Dendritic cell treated with granulocyte-macrophage colony-stimulating factor and Interleukin-4, amounts not matched to agents 40 ng/mL and 50 ng/mL, for 4 days (primary cell): ENCODE measurements around the gene PLEKHJ1.
"Not testable (repeated sequence)": the region's sequence is repeated elsewhere in the genome, so short reads cannot be mapped to it uniquely, and the experiment has no call there.

Source experiments
- H3K27ac Mint-ChIP-seq: one replicate; pipeline ENCODE4 v1.8.0; 2022; ENCODE audit warnings: mild to moderate bottlenecking, mixed read lengths
- H3K27me3 Mint-ChIP-seq: one replicate; pipeline ENCODE4 v1.8.0; 2022; ENCODE audit warnings: mild to moderate bottlenecking, mixed read lengths
- H3K36me3 Mint-ChIP-seq: one replicate; pipeline ENCODE4 v1.8.0; 2022; ENCODE audit warnings: low read depth, mixed read lengths
- H3K4me1 Mint-ChIP-seq: one replicate; pipeline ENCODE4 v1.8.0; 2022; ENCODE audit warnings: low read depth, mixed read lengths
- H3K4me3 Mint-ChIP-seq: one replicate; pipeline ENCODE4 v1.8.0; 2022; ENCODE audit warnings: mild to moderate bottlenecking, moderate library complexity, mixed read lengths
- H3K9me3 Mint-ChIP-seq: one replicate; pipeline ENCODE4 v1.8.0; 2022; ENCODE audit warnings: mixed read lengths
- intact Hi-C: fragments of 100-400 bp; cut with micrococcal nuclease; formaldehyde crosslinking; loops from one replicate; pipeline ENCODE4 v1.15.0; 2022

Gene PLEKHJ1

DNA sequence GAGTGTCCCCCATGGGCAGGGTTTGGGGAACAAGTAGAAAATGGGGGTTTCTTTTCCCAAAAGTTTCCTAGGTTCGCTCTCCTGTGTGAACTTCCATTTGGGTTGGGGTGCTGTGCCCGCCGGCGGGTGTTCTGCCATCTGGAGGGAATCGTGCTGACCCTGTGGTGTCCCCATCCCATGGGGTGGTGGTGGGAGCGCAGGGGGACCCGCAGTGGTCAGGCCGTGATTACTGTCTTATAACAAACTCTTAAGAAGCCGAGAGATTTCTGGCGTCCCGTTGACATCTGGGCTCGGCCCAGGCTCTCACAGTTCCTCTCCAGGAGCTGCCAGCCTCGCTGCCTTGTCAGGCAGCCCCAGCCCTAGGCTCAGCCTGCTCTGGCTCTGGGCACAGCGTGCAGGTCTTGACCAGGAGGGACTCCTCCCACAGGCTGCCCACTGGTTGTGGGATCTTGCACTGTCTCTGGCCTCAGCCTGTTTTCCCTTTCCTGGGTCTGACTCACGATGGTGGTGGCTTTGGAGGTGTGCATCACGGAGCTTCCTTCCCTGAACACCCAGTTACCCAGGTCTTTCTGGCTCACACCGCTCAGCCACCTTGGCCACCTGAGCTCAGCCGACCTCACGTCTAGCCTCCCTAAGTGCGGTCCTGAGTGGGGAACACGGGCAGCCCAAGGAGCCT is 34.5 kb downstream of the PLEKHJ1 start:
- intact Hi-C loops = no loop called here
- Mint-ChIP-seq H3K27ac (no peak overlapping the region), H3K4me3 (no peak overlapping the region), H3K36me3 (peaks cover 100% of the 10 kb centered on the region), H3K9me3 (no peaks in the 10 kb centered on the region), H3K4me1 (no peaks in the 10 kb centered on the region), H3K27me3 (no peaks in the 10 kb centered on the region)

DNA sequence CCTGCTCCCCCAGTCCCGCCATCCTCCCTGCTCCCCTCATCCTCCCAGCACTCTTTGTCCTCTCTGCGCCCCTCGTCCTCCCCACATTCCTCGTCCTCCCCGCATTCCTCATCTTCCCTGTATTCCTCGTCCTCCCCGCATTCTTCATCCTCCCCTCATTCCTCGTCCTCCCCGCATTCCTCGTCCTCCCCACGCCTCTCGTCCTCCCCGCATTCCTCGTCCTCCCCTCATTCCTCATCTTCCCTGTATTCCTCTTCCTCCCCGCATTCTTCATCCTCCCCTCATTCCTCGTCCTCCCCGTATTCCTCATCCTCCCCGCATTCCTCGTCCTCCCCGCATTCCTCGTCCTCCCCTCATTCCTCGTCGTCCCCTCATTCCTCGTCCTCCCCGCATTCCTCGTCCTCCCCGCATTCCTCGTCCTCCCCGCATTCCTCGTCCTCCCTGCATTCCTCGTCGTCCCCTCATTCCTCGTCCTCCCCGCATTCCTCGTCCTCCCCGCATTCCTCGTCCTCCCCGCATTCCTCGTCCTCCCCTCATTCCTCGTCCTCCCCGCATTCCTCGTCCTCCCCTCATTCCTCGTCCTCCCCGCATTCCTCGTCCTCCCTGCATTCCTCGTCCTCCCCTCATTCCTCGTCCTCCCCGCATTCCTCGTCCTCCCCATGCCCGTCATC is 35.4 kb downstream of the PLEKHJ1 start:
- H3K36me3 Mint-ChIP-seq = peaks cover 100% of the 10 kb centered on the region
- H3K4me1 Mint-ChIP-seq, intact Hi-C loops, H3K9me3 Mint-ChIP-seq, H3K4me3 Mint-ChIP-seq, H3K27me3 Mint-ChIP-seq: not testable (repeated sequence)
- peak overlapping the region; percentile 29 for H3K27ac Mint-ChIP-seq

GRCh38 chr19:2199861-2200623 is 36.1 kb downstream of the PLEKHJ1 start:
- H3K36me3 Mint-ChIP-seq = peaks cover 100% of the 10 kb centered on the region
- no peaks in the 10 kb centered on the region for H3K27me3 Mint-ChIP-seq
- no peaks in the 10 kb centered on the region for H3K9me3 Mint-ChIP-seq
- H3K4me1 Mint-ChIP-seq = no peaks in the 10 kb centered on the region
- intact Hi-C loops = no loop called here
- peak overlapping the region; percentile 29 for H3K27ac Mint-ChIP-seq
- no peak overlapping the region for H3K4me3 Mint-ChIP-seq

DNA sequence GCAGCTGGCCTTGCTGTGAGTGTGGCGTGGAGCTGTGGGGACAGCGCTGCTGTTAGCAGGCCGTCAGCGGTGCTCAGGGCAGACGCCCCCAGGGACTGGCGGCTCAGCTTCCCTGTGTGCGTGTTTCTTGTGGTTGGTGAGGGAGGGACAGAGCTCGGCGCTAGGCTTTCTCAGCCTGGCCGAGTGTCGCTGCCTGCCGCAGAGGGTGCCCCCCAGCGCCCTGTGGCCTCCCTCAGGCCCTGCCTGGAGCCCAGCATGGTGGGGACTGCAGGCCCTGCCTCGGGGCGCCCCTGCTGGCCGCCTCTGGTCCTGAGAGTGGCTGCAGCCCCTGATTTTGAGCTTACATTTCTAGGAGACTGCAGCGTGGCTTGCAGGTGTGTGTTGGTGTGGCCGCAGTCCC is 36.9 kb downstream of the PLEKHJ1 start:
- Mint-ChIP-seq H3K27me3 (no peaks in the 10 kb centered on the region), H3K27ac (no peak overlapping the region), H3K9me3 (no peaks in the 10 kb centered on the region), H3K4me1 (no peaks in the 10 kb centered on the region), H3K36me3 (peaks cover 100% of the 10 kb centered on the region), H3K4me3 (no peak overlapping the region)
- intact Hi-C loops = no loop called here

GRCh38 chr19:2198317-2198716 is 37.8 kb downstream of the PLEKHJ1 start:
- H3K27ac Mint-ChIP-seq = no peak overlapping the region
- H3K27me3 Mint-ChIP-seq = no peaks in the 10 kb centered on the region

DNA sequence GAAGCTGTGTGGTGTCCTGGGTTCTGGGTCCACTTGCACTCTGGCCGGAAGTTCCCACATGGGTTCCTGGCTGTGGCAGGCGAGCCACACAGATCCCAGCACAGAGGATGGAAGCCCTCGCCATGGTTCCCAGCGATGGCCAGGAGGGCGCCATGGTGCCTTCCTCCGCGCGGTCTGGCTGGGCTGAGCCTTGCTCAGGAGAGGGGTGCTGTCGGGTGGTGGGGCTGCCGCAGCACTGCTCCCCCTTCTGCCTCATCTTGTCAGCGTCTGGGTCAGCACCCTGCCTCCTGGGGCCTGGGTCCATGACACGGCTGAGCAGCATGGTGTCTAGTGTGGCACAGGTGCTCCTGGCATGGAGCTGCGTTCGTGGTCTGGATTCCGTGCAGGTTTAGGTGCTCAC is 38.9 kb downstream of the PLEKHJ1 start:
- no peaks in the 10 kb centered on the region for H3K27me3 Mint-ChIP-seq
- intact Hi-C loops = no loop called here
- H3K4me1 Mint-ChIP-seq = no peaks in the 10 kb centered on the region
- H3K36me3 Mint-ChIP-seq = peaks cover 100% of the 10 kb centered on the region
- H3K9me3 Mint-ChIP-seq = no peaks in the 10 kb centered on the region
- no peak overlapping the region for H3K4me3 Mint-ChIP-seq
- no peak overlapping the region for H3K27ac Mint-ChIP-seq

More at GRCh38 chr19:2198317-2198716, 37.8 kb downstream of the PLEKHJ1 start:
- H3K9me3 Mint-ChIP-seq = no peaks in the 10 kb centered on the region
- no peaks in the 10 kb centered on the region for H3K4me1 Mint-ChIP-seq
- intact Hi-C loops = no loop called here
- no peak overlapping the region for H3K4me3 Mint-ChIP-seq
- H3K36me3 Mint-ChIP-seq = peaks cover 100% of the 10 kb centered on the region

DNA sequence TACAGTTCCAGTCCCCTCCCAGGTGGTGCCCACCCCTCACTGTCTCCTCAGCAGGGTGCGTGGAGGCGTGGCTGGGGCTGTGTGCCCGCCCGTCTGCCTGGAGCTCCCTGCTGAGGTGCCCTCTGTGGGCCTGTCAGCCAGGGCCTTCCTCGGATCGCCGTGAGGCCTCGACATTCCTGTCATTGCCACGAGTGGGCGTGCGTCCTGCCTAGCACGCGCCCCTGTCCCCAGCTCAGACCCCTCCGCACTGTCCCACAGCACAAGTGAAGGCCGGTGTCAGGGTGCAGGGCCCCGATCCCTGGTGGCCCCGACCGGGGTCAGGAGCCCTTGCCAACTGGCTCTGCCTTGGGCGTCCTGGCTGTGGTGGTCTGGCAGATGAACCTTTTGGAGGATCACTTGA is 40.2 kb downstream of the PLEKHJ1 start:
- intact Hi-C loops = no loop called here
- H3K4me1 Mint-ChIP-seq = no peaks in the 10 kb centered on the region
- H3K4me3 Mint-ChIP-seq = no peak overlapping the region
- H3K27me3 Mint-ChIP-seq = no peaks in the 10 kb centered on the region
- H3K27ac Mint-ChIP-seq = no peak overlapping the region
- peaks cover 100% of the 10 kb centered on the region for H3K36me3 Mint-ChIP-seq
- no peaks in the 10 kb centered on the region for H3K9me3 Mint-ChIP-seq

DNA sequence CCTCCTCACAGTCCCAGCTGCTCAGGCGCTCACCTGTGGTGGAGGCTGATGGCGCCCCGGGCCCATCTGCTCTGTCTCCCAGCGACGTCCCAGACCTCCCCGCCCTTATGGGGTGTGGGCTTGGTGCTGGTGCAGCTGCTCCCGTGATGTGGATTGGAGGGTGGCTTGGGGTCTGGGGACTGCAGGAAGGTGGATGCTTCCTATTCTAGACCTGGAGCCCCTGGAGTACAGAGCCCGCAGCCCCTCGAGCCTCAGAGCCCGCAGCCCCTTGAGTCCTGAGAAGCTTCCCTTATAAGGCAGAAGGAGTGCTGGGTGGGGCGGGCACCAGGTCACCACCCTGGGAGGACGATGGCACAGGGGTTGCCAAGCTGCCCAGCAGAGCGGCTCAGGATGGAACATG is 40.8 kb downstream of the PLEKHJ1 start:
- H3K27ac Mint-ChIP-seq = no peak overlapping the region
- intact Hi-C loops = no loop called here
- H3K9me3 Mint-ChIP-seq = no peaks in the 10 kb centered on the region
- no peak overlapping the region for H3K4me3 Mint-ChIP-seq
- H3K27me3 Mint-ChIP-seq = no peaks in the 10 kb centered on the region
- H3K36me3 Mint-ChIP-seq = peaks cover 100% of the 10 kb centered on the region
- H3K4me1 Mint-ChIP-seq = peaks cover 2% of the 10 kb centered on the region

DNA sequence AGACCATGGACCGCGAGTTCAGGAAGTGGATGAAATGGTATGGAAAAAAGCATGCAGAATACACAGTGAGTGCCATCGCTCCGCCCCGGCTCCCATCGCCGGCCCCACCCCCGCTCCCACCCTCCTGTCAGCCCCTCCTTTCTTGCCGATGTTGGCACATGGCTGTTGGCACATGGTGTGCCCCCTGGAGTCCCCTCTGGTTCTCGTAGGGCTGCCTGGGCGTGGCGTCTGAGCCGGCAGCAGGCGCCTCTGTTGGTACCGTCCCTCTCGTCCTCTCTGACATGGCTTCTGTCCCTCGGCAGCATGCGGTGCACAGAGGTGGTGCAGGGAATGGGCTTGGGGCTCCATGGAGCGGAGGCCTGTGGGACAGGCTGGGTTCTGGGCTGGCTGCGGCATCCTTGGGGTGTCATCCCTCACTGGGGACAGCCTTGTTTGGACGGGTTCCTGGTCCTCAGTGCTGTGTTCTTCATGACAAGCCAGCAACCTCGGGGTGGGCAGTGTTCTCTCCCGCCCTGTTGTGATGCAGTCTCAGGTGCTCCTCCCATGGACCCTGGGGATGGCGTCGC is 41.5 kb downstream of the PLEKHJ1 start:
- H3K27ac Mint-ChIP-seq = no peak overlapping the region
- intact Hi-C loops = no loop called here
- peaks cover 100% of the 10 kb centered on the region for H3K36me3 Mint-ChIP-seq

DNA sequence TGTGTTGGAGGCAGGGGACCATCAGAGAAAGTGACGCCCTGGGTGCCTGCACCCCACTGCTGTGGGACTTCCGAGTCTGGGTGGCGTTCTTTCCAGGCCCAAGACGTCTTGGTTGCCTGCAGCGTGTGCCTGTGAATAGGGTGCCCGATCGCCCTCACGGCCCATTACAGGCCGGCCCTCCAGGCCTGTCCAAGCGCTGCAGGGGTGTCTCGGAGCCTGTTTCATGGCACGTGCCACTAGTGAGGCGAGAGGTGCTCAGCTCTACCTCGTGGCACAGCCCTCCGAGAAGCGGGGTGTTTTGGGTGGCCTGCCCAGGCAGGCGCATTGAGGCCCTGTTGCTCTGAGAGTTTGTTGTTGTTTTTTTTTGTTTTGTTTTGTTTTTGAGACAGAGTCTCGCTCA is 42.3 kb downstream of the PLEKHJ1 start:
- peaks cover 16% of the 10 kb centered on the region for H3K4me1 Mint-ChIP-seq
- no peak overlapping the region for H3K4me3 Mint-ChIP-seq
- intact Hi-C loops = no loop called here
- H3K27ac Mint-ChIP-seq = no peak overlapping the region
- H3K36me3 Mint-ChIP-seq = peaks cover 98% of the 10 kb centered on the region
- no peaks in the 10 kb centered on the region for H3K9me3 Mint-ChIP-seq
- H3K27me3 Mint-ChIP-seq = no peaks in the 10 kb centered on the region

More for the DNA sequence above, 41.5 kb downstream of the PLEKHJ1 start:
- no peaks in the 10 kb centered on the region for H3K27me3 Mint-ChIP-seq
- H3K4me3 Mint-ChIP-seq = no peak overlapping the region
- peaks cover 8% of the 10 kb centered on the region for H3K4me1 Mint-ChIP-seq
- no peaks in the 10 kb centered on the region for H3K9me3 Mint-ChIP-seq

DNA sequence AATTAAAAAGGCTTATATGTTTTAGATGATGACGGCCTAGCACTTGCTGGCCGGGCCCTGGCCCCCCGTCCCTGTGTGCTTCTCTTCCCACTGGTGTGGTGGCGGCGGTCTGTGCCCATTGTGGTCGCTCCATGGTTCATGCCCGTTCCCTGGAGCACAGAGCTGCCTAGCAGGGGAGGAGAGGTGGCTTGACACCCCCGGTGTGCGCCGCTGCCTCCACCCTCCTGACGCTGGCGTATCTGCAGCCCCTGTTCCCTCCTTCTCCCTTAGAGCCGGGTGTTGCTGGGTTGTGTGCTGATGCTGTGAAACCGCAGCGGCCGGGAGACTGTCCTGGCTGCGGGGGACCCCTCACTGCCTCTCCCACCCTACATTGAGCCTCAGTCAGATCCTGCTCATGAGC is 43.3 kb downstream of the PLEKHJ1 start:
- H3K27me3 Mint-ChIP-seq = no peaks in the 10 kb centered on the region
- peaks cover 26% of the 10 kb centered on the region for H3K4me1 Mint-ChIP-seq
- H3K9me3 Mint-ChIP-seq = no peaks in the 10 kb centered on the region
- peaks cover 89% of the 10 kb centered on the region for H3K36me3 Mint-ChIP-seq
- intact Hi-C loops = no loop called here
- no peak overlapping the region for H3K27ac Mint-ChIP-seq
- no peak overlapping the region for H3K4me3 Mint-ChIP-seq

DNA sequence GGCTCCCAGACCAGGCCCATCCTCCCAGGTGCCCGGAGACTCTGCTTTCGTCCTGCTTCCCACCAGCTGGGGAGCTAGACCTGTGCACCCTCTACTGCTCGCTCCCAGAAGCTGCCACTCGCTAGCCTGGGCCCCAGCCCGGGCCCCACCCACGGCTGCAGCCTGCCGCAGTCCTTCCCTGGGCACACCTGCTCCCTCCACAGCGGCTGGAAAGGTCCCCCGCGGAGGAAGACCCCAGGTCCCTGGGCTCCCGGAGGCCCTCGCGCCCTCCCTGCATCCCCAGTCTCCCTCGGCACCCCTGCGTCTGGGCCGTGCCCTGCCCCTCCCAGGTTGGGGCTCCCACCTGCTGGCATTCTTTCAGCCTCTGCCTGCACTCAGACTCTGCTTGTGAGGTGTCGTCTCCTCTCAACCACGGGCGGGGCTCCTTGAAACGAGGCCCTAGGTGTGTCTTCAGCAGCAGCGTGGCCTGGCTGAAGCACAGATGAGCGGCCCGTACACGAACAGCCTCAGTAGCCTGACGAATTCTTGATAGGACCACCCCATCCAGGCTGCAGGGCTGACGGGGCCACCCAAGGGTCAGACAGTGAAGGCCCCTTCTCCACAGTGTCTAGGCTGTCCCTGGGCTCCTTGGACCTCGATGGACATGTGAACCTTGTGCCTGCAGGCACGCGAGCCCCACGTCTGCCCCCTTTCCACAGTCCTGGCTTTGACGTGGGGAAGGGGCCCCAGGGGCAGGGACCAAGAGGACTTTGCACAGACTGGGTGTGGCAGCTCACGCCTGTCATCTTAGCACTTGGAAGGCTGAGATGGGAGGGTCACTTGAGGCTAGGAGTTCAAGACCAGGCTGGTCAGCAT is 44.4 kb downstream of the PLEKHJ1 start:
- peaks cover 86% of the 10 kb centered on the region for H3K36me3 Mint-ChIP-seq
- no peaks in the 10 kb centered on the region for H3K9me3 Mint-ChIP-seq
- intact Hi-C loops = no loop called here
- no peak overlapping the region for H3K4me3 Mint-ChIP-seq
- H3K27me3 Mint-ChIP-seq = no peaks in the 10 kb centered on the region
- H3K27ac Mint-ChIP-seq = no peak overlapping the region
- H3K4me1 Mint-ChIP-seq = peaks cover 37% of the 10 kb centered on the region

- no peak overlapping the region for H3K27ac Mint-ChIP-seq
- no peak overlapping the region for H3K4me3 Mint-ChIP-seq
- intact Hi-C loops = no loop called here
- H3K27me3 Mint-ChIP-seq = no peaks in the 10 kb centered on the region
- no peaks in the 10 kb centered on the region for H3K9me3 Mint-ChIP-seq
- H3K4me1 Mint-ChIP-seq = peaks cover 45% of the 10 kb centered on the region
- peaks cover 86% of the 10 kb centered on the region for H3K36me3 Mint-ChIP-seq
Measured at GRCh38 chr19:2190848-2191455, 45.2 kb downstream of the PLEKHJ1 start.
